HG02973 (cell line): ENCODE measurements around the gene SLC7A5.

ENCODE experiments used
- ATAC-seq: cut with Tn5 transposase; IDR thresholded peaks from one replicate; pipeline ENCODE4 v1.9.1; 2021; ENCODE audit warnings: moderate library complexity; ENCODE audit not compliant: unreplicated experiment

Gene SLC7A5

GRCh38 chr16:87847785-87848675, 21.3 kb downstream of the SLC7A5 start:
- no peak for ATAC-seq

GRCh38 chr16:87847467-87847784, 21.9 kb downstream of the SLC7A5 start:
- ATAC-seq, result no peak

- ATAC-seq, result no peak
These were observed 22.4 kb downstream of the SLC7A5 start for GRCh38 chr16:87846705-87847466.

DNA sequence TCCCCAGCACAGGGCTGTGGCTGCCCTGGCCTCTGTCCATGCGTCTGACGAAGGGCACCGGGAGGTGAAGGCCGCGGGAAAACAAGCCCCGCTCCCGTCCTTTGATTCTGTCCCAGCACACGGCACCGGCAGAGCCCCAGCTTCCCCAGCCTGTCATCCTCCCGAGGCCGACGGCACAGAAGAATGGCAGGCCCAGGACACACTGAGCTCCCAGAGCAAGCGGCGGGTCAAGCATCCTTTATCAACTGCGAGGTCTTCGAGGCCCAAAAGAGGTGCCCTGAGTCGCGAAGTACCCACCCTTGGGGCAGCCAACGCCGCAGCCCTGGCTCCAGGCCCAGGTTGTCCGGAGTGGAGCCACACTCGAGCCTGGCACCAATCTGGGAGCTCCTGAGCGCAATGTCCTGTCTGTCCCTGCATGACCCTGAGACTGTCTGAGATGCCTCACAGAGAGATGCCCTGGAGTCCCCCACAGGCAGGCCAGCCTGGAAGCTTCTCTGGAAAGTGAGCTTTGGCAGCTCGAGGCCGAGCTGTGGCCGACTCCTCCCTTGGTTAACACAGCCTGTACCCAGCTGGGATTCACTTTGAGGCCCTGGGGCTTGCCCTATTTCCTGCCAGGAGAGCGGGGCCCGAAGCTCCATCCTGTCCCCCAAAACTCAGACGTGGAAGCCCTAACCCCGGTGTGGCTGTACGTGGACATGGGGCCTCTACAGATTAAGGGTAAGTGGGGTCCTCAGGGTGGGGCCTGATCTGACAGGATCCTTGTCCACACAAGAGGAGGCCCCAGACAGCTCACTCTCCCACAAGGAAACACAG, 23.3 kb downstream of the SLC7A5 start:
- no peak for ATAC-seq

- no peak for ATAC-seq
These were observed 24.1 kb downstream of the SLC7A5 start for GRCh38 chr16:87845213-87845612.

- no peak for ATAC-seq
These were observed 24.5 kb downstream of the SLC7A5 start for GRCh38 chr16:87844809-87845208.

DNA sequence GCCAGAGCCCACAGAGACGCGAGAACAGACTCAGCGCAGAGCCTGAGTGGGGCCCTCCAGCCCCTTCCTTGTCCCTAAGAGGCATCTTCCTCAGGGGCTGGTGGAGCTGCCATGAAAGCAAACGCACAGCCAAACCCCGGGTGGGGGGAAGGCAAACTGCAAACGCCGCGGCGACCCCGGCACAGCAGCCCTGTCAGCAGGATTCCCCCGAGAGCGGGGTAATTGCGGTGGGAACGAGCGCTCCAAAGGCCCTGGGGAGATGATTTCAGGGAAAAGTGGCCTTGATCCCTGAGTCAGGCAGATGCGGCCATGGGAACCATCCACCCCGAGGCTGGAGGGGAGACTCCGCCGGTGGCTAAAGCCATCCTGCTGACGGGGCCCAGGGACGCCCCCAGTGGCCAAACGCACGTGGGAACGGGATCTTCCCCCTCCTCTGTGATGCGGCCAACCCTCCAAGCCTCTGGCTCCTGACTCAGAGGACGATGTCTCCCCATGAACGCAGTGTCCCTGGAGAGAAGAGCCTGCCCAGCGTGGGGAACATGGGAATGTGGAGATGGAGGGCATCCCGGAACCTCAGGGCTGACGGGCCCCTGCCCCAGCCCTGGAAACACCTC, 25.1 kb downstream of the SLC7A5 start:
- ATAC-seq, result no peak

DNA sequence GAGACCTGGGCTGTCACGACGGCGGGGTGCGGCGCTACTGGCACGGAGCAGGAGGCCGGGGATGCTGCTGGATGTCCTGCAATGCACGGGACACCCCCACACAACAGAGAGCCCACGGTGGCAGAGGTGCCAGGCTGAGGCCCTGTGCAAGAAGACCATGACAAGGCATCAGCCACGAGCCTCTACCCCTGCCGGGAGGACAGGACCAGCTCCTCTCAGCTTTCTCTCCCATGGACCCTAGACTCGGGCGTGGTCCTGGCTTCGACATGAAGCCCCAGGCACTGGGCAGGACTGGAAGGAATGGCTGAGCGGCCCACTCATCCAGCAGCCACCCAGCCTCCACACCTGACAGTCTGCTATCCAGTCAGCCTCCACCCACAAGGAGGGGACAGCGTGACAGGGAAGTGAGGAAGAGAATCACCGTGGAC, 25.6 kb downstream of the SLC7A5 start:
- no peak for ATAC-seq

- ATAC-seq, result no peak
These were observed 27.0 kb downstream of the SLC7A5 start for GRCh38 chr16:87842209-87842869.

- ATAC-seq, result no peak
These were observed 27.7 kb downstream of the SLC7A5 start for GRCh38 chr16:87841340-87842208.

GRCh38 chr16:87840271-87840978, 28.9 kb downstream of the SLC7A5 start:
- ATAC-seq, result no peak

DNA sequence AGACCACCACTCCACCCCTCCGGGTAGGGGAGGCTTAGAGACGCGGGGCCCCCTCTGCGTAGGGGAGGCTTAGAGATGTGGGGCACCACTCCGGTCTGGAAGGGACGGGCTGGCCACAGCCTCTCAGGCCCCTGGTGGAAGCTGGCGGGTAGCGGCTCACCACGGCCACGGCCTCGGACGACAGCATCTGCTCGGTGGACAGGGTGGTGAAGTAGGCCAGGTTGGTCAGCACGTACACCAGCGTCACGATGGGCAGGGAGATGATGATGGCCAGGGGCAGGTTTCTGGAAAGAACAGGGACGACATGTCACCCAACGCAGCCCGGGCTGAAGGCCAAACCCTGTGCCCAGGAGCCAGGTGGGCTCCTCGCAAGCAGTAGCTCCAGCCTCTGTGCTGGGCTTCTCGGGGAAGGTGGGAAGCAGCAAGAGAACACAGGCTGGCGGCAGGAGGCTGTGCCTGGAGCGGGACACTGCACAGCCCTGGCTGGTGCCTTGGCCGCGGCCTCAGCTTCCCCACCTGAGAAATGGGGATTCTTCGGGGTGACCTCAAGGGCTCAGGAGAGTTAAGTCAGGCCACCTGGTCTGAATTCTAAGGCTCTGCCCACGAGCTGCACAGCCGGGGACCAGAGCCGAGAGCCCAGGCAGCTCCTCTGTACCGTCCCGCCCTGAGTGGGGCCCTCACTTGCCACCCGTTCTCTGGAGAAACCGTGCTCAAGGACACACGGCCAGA, 29.6 kb downstream of the SLC7A5 start:
- no peak for ATAC-seq

GRCh38 chr16:87838643-87839541, 30.4 kb downstream of the SLC7A5 start:
- ATAC-seq, result no peak

- ATAC-seq, result no peak
These were observed 31.5 kb downstream of the SLC7A5 start for GRCh38 chr16:87837627-87838289.

- ATAC-seq, result no peak
These were observed 32.3 kb downstream of the SLC7A5 start for GRCh38 chr16:87836844-87837581.

DNA sequence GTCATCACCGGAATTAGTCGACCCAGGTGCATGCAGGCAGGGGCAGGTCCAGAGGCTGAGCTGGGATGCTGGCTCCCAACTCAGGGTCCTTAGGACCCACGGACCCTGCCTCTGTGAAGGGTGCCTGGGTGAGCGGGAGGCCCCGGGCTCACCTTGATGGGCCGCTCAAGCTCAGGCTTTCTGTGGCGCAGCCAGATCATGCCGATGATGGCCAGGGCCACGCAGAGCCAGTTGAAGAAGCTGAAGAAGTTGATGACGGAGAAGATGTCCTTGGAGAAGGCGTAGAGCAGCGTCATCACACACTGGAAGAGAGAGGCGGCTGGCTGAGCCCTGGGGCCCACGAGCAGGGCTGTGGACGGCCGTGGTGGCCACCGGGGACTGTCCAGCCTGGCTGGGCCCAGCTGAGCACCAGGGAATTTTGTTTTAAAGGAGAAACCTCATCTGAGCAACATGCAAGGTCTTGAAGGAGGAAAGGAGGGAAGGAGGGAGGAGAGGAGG, 32.9 kb downstream of the SLC7A5 start:
- no peak for ATAC-seq
